K562 (cell line): Measurements from ENCODE around the gene AP3M1. TPM values are rescaled to one million over a fixed set of nuclear protein-coding genes. Genes with fewer than 3 reads are reported as not detected.

Source experiments
- ATAC-seq: fragments of 200-7000 bp; cut with Tn5 transposase; 3 replicates; pipeline ENCODE4 v1.9.1; 2020; ENCODE audit warnings: moderate library complexity
- BruUV-seq: library from RNA; stranded (reverse); fragments of 400-500 nt; replicated peaks from 2 replicates; lab custom pipeline; 2021; lab: Mats Ljungman, UMichigan
- CTCF ChIA-PET: fragments of 300-600 bp; formaldehyde crosslinking; extraction: SDS; loops from one replicate; lab custom pipeline; 2021; ENCODE audit warnings: low intra/inter-chr PET ratio; lab: Yijun Ruan, JAX
- POLR2A ChIA-PET: fragments of 300-600, 350-650 bp; sonication (Branson Sonifier 250); formaldehyde crosslinking; extraction: SDS; loops from one replicate; lab custom pipeline; 2021; ENCODE audit warnings: antibody characterized with exemption, inconsistent platforms; lab: Yijun Ruan, JAX
- DNase-seq, 4 experiments: peaks; one replicate each; pipeline versions ENCODE4 v3.0.0 to v3.0.0-alpha.2; 2011 to 2018; ENCODE audit warnings: low spot score in 3 of 4, mixed read lengths in 3 of 4; ENCODE audit errors: extremely low read depth in 1 of 4
- FAIRE-seq: peaks from 2 replicates; lab custom pipeline; 2011; peaks lifted over from hg19 to GRCh38; lab: Jason Lieb, UNC
- H2AFZ ChIP-seq: 2 replicates; pipeline ENCODE4 v1.6.0; 2011; ENCODE audit warnings: low read depth, low read length, control low read depth, inconsistent platforms
- H3K27ac ChIP-seq: fragments of 200-600 bp; 3 replicates; pipeline ENCODE4 v1.8.0; 2011; ENCODE audit warnings: low read depth, mild to moderate bottlenecking, control low read depth, inconsistent platforms, low read length, moderate library complexity, mixed read lengths; ENCODE audit errors: extremely low read depth
- H3K27me3 ChIP-seq, 2 experiments: fragments of 300-600 bp in 1 of 2; 2 replicates in 1 of 2; 3 replicates in 1 of 2; pipeline versions ENCODE4 v1.6.0 to v1.8.0; 2011; ENCODE audit warnings: inconsistent platforms in 2 of 2, low read length in 2 of 2, mild to moderate bottlenecking in 1 of 2, mixed read lengths in 1 of 2, moderate library complexity in 1 of 2; ENCODE audit not compliant: control insufficient read depth in 2 of 2, insufficient read depth in 2 of 2
- H3K36me3 ChIP-seq: fragments of 300-600 bp; 3 replicates; pipeline ENCODE4 v1.8.0; 2011; ENCODE audit warnings: mild to moderate bottlenecking, low read length, inconsistent platforms; ENCODE audit not compliant: control insufficient read depth, insufficient read depth
- H3K4me1 ChIP-seq, 2 experiments: fragments of 200-600 bp in 1 of 2; replicated peaks in 1 of 2; 2 replicates in 1 of 2; 3 replicates in 1 of 2; pipeline versions ENCODE4 v1.5.1 to v1.8.0; 2011; ENCODE audit warnings: inconsistent platforms in 2 of 2, low read length in 2 of 2, mild to moderate bottlenecking in 1 of 2, mixed read lengths in 1 of 2, moderate library complexity in 1 of 2; ENCODE audit not compliant: control insufficient read depth in 2 of 2, insufficient read depth in 2 of 2
- H3K4me2 ChIP-seq: 2 replicates; pipeline ENCODE4 v1.6.1; 2011; ENCODE audit warnings: low read length, control low read depth, inconsistent platforms, mixed read lengths; ENCODE audit not compliant: insufficient read depth
- H3K4me3 ChIP-seq: fragments of 200-600 bp; sonication (generic), shearing (Covaris generic); 2 replicates; pipeline ENCODE4 v1.5.1; 2016; ENCODE audit warnings: control low read depth, inconsistent platforms
- H3K79me2 ChIP-seq: fragments of 200-600 bp; 3 replicates; pipeline ENCODE4 v1.8.0; 2011; ENCODE audit warnings: low read length, inconsistent platforms; ENCODE audit not compliant: control insufficient read depth, insufficient read depth
- H3K9ac ChIP-seq, 2 experiments: 2 replicates each; pipeline versions ENCODE4 v1.6.0 to v1.6.1; 2011; ENCODE audit warnings: low read depth in 2 of 2, low read length in 2 of 2, control low read depth in 1 of 2, inconsistent platforms in 1 of 2, mild to moderate bottlenecking in 1 of 2, mixed read lengths in 1 of 2; ENCODE audit not compliant: insufficient read depth in 1 of 2
- H3K9me1 ChIP-seq: one replicate; pipeline ENCODE4 v1.6.0; 2011; ENCODE audit warnings: inconsistent platforms, mild to moderate bottlenecking, low read length, moderate library complexity; ENCODE audit not compliant: control insufficient read depth, insufficient read depth
- H3K9me3 ChIP-seq: replicated peaks from 2 replicates; pipeline ENCODE4 v1.5.1; 2011; ENCODE audit warnings: low read depth, low read length, inconsistent platforms; ENCODE audit not compliant: control insufficient read depth, insufficient read depth
- H4K20me1 ChIP-seq: replicated peaks from 2 replicates; pipeline ENCODE4 v1.6.1; 2011; ENCODE audit warnings: low read length, inconsistent platforms, mixed read lengths; ENCODE audit not compliant: control insufficient read depth, insufficient read depth
- CC2D1A ChIP-seq: fragments of 450-650 bp; IDR thresholded peaks from 2 replicates; pipeline ENCODE4 v1.6.1; 2017; ENCODE audit warnings: mild to moderate bottlenecking
- CREM ChIP-seq: IDR thresholded peaks from 2 replicates; pipeline ENCODE4 v1.6.1; 2014; ENCODE audit warnings: antibody characterized with exemption, low read depth
- ETS1 ChIP-seq: conservative IDR thresholded peaks from 2 replicates; pipeline ENCODE4 v1.6.1; 2011; ENCODE audit warnings: low read depth, mild to moderate bottlenecking, low read length; ENCODE audit not compliant: control insufficient read depth
- HNRNPH1 ChIP-seq: fragments of 200-400 bp; formaldehyde crosslinking; optimal IDR thresholded peaks from 2 replicates; pipeline ENCODE3; 2017; ENCODE audit warnings: low read depth, mild to moderate bottlenecking, low read length, moderate library complexity
- JUND ChIP-seq, 2 experiments: IDR thresholded peaks; 2 replicates in 1 of 2; 3 replicates in 1 of 2; pipeline ENCODE4 v1.6.1; 2011; ENCODE audit warnings: borderline replicate concordance in 2 of 2, low read depth in 2 of 2, low read length in 2 of 2, improper control_type of control experiment in 1 of 2, missing biosample characterization in 1 of 2, missing genetic modification characterization in 1 of 2, missing genetic modification reagents in 1 of 2
- MECOM ChIP-seq: fragments of 250-450 bp; sonication (Bioruptor Pico); IDR thresholded peaks from 2 replicates; pipeline ENCODE4 v1.8.0; 2022; ENCODE audit warnings: inconsistent platforms
- NCOR1 ChIP-seq: fragments of 450-650 bp; IDR thresholded peaks from 2 replicates; pipeline ENCODE4 v1.6.1; 2016; ENCODE audit warnings: mild to moderate bottlenecking, moderate library complexity
- PKNOX1 ChIP-seq: fragments of 450-650 bp; IDR thresholded peaks from 2 replicates; pipeline ENCODE4 v1.6.1; 2016
- RBFOX2 ChIP-seq: fragments of 200-400 bp; formaldehyde crosslinking; IDR thresholded peaks from 2 replicates; pipeline ENCODE4 v1.6.1; 2017; ENCODE audit warnings: low read depth, mild to moderate bottlenecking, low read length, moderate library complexity
- SMAD3 ChIP-seq: fragments of 450-650 bp; formaldehyde crosslinking; conservative IDR thresholded peaks from 2 replicates; pipeline ENCODE4 v1.4.0; 2020; ENCODE audit warnings: mild to moderate bottlenecking
- TAF9B ChIP-seq: fragments of 450-650 bp; IDR thresholded peaks from 2 replicates; pipeline ENCODE4 v1.6.1; 2018; ENCODE audit warnings: mild to moderate bottlenecking; ENCODE audit not compliant: partially characterized antibody
- TFAP4 ChIP-seq: sonication (generic); formaldehyde crosslinking; IDR thresholded peaks from 2 replicates; pipeline ENCODE4 v1.8.0; 2022; ENCODE audit warnings: missing genetic modification reagents, mild to moderate bottlenecking, moderate library complexity, borderline replicate concordance
- ZBTB2 ChIP-seq: fragments of 450-650 bp; IDR thresholded peaks from 2 replicates; pipeline ENCODE4 v1.6.1; 2016; ENCODE audit warnings: antibody characterized with exemption
- ZKSCAN3 ChIP-seq: fragments of 250-450 bp; sonication (Bioruptor Pico); IDR thresholded peaks from 2 replicates; pipeline ENCODE4 v1.4.0; 2020
- in situ Hi-C: fragments of 300-500 bp; cut with MboI; formaldehyde crosslinking; loops from 4 replicates; pipeline ENCODE4 v1.15.0; 2018; ENCODE audit warnings: inconsistent platforms, mixed read lengths
- intact Hi-C: fragments of 100-400 bp; cut with micrococcal nuclease; formaldehyde crosslinking; loops from 2 replicates; pipeline ENCODE4 v1.14.2; 2022
- polyA plus RNA-seq, 8 experiments: library from polyadenylated mRNA; depleted of rRNA in 4 of 8; stranded (reverse) in 5 of 8; unstranded in 3 of 8; fragments of >200 nt; fragmentation: Nextera tagmentation in 2 of 8; fragmentation: Illumina TruSeq in 1 of 8; extraction: Ambion mirVana in 2 of 8; extraction: Trizol in 1 of 8; gene quantifications; 2 replicates each; pipeline versions ENCODE4 v1.2.1 to v1.2.3, GENCODE V29; 2011 to 2014; ENCODE audit warnings: inconsistent platforms in 1 of 8, missing spikeins in 1 of 8
- total RNA-seq, 7 experiments: library from RNA; depleted of rRNA in 6 of 7; stranded (reverse); fragments of >200 nt in 6 of 7; fragmentation: Illumina TruSeq in 2 of 7; extraction: Trizol in 2 of 7; gene quantifications; 2 replicates each; pipeline versions ENCODE4 v1.2.1 to v1.2.3, GENCODE V29; 2011 to 2021; ENCODE audit warnings: low replicate concordance in 1 of 7
- TF ChIP-seq, protein P1 (sequence below), 2 experiments: fragments of 450-650 bp in 1 of 2; sonication (generic) in 1 of 2; formaldehyde crosslinking in 1 of 2; IDR thresholded peaks in 1 of 2; conservative IDR thresholded peaks in 1 of 2; 2 replicates each; pipeline versions ENCODE4 v1.6.1 to v1.8.1; 2016 to 2023; ENCODE audit warnings: mild to moderate bottlenecking in 2 of 2, moderate library complexity in 2 of 2, inconsistent platforms in 1 of 2, missing genetic modification reagents in 1 of 2

The AP3M1 gene
- total and polyA plus RNA-seq, 9 of the 15 experiments (the other 6 are each of a cell fraction or from before 2014, with no cell fraction given) = 44.3 to 135 (median 67.6) TPM

DNA sequence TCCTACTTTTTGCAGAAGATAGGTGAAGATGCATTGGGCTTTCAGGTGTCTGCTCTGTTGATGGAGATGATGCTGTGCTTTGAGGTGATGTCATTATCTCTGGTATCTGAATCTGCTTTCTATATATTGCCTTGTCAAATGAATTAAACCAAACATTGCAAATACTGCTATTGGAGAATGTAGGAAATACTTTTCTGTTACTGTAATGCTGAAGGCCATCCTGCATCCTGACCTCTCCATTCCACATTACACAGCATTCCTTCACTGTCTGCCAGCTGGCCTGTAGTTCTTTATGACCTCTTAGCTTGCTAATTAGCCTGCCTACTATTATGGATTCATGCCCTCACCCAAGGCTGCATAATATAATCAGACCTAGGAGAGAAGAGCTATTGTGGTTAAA is 79.5 kb downstream of the AP3M1 start:
- no peak for FAIRE-seq
- Histone ChIP-seq H3K9me1 (no peaks in the 10 kb centered on the region), H3K9me3 (no peaks in the 10 kb centered on the region), H3K36me3 (peaks cover 57% of the 10 kb centered on the region), H3K79me2 (peaks cover 26% of the 10 kb centered on the region; the same call in 2 of the 3 replicates), H4K20me1 (0 out of 2 replicates have a peak, but pooled peaks cover 6% of the 10 kb centered on the region), H3K27me3 (no peaks in the 10 kb centered on the region), H2AFZ (no peak overlapping the region), H3K4me2 (no peak overlapping the region), H3K9ac (no peak overlapping the region), H3K4me1 (peaks cover 6 to 9% of the 10 kb centered on the region in 2 experiments; a peak in 4 of 5 replicates), H3K4me3 (no peak overlapping the region), H3K27ac (no peak overlapping the region)
- intact Hi-C loops = no loop called here
- TF ChIP-seq NCOR1 (no peak), CREM (no peak), CC2D1A (no peak), ZBTB2 (no peak), HNRNPH1 (no peak), RBFOX2 (no peak), SMAD3 (no peak), TAF9B (no peak), MECOM (CRISPR knock-in tag) (no peak), TFAP4 (CRISPR knock-in tag) (no peak), ETS1 (no peak), PKNOX1 (no peak), JUND (IDR thresholded peaks at IDR 0.05; ENCODE audit: borderline replicate concordance, low read depth, low read length) (no peak), JUND (tag; IDR thresholded peaks at IDR 0.05; ENCODE audit: borderline replicate concordance, low read depth, low read length) (no peak), ZKSCAN3 (no peak)
- TF ChIP-seq, protein P1, sequence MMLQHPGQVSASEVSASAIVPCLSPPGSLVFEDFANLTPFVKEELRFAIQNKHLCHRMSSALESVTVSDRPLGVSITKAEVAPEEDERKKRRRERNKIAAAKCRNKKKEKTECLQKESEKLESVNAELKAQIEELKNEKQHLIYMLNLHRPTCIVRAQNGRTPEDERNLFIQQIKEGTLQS (IDR thresholded peaks at IDR 0.05) = no peak
- TF ChIP-seq, protein P1 (CRISPR knock-in tag; conservative IDR thresholded peaks at IDR 0.05) = no peak
- ChIA-PET POLR2A (interaction anchor here (0.6 kb wide), 1 partner anchor 59 kb away, joined by 3 read pairs; no protein-coding TSS in a partner anchor), CTCF (no interaction called here)
- in situ Hi-C loops = no loop called here
- ATAC-seq = no peak
- DNase-seq = no peak
- no TSS peak for BruUV-seq
